Stimulated activated CD8-positive, alpha-beta memory T cell treated with anti-CD3 and anti-CD28 coated beads, Interleukin-15, amount 100 ng/mL, for 48 hours (primary cell): ENCODE measurements around the gene WDR1.

Experiments
- DNase-seq, 2 donors: peaks; one replicate each; pipeline ENCODE4 v3.0.0-alpha.2; 2020; ENCODE audit warnings: low read depth in 2 of 2

WDR1 gene, protein sequence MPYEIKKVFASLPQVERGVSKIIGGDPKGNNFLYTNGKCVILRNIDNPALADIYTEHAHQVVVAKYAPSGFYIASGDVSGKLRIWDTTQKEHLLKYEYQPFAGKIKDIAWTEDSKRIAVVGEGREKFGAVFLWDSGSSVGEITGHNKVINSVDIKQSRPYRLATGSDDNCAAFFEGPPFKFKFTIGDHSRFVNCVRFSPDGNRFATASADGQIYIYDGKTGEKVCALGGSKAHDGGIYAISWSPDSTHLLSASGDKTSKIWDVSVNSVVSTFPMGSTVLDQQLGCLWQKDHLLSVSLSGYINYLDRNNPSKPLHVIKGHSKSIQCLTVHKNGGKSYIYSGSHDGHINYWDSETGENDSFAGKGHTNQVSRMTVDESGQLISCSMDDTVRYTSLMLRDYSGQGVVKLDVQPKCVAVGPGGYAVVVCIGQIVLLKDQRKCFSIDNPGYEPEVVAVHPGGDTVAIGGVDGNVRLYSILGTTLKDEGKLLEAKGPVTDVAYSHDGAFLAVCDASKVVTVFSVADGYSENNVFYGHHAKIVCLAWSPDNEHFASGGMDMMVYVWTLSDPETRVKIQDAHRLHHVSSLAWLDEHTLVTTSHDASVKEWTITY

DNA sequence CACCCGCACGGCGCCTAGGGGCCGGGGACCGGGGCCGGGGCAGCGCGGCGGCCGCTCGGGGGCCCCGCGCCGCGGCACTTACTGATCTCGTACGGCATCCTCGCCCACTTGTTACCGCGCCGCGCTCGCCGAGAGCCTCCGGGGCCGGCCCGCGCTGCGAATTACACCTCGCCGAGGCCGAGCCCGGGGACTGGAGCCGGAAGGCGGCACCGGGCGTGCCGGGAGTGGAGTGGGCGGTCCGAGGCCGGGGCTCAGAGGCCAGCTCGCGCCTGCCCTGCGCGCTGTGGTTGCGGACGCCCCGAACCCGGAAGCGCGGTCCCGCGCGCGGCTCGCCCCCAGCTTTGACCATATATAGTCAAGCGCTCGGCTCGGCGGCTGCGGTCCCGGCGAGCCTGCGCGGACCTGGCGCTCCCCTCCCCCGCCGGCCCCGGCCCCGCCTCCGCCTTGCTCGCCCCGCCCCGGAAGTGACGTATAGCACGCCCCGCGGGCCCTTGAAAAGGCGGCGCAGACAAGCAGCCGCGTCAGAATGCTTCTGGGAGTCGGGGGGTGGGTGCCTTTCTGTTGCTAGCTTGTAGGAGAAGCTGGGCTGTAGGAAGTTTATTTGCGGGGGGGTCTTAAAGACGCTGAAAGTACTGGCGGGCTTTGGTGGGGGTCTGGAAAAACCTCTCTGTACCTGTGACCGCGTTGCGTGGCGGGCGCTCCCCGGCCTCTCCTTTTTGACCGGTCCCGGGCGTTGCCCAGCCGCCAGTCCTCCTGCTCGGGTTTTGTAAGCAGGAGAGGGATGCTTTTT is at the start of gene WDR1:
WDR1 (minus strand) TSS at position 231 of the 790 bp plus-strand sequence; CDS start at position 98, 133 bp downstream.
- peak; percentile 91 to 93 for DNase-seq

- no peak for DNase-seq
Observed at GRCh38 chr4:10164877-10165283, 48.3 kb upstream of the WDR1 start.

GRCh38 chr4:10163296-10163695 is 46.7 kb upstream of the WDR1 start:
- DNase-seq: no peak

- no peak for DNase-seq
Observed at GRCh38 chr4:10162341-10163000, 45.9 kb upstream of the WDR1 start.

GRCh38 chr4:10161840-10162239 is 45.2 kb upstream of the WDR1 start:
- DNase-seq: no peak

- DNase-seq: no peak
Observed at GRCh38 chr4:10161146-10161545, 44.5 kb upstream of the WDR1 start.

GRCh38 chr4:10160281-10160856 is 43.8 kb upstream of the WDR1 start:
- DNase-seq: no peak

DNA sequence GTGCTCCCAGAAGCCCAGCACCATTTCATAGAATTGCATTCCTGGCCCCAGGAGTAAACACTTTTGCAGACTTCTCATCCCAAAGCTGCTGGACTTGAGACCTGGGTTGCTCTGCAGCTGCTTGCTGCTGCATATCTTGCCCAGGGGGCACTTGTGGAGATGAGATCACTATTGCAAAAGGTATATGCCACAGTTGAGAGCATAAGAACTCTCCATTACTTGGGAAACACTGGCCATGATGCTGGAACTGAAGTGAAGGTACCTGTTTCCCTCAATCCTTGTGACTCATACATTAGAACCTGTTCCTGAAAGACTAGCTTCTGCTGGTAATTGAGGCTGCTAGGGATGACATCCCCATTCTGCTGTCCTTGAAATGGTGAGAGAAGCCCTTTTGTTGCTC is 43.1 kb upstream of the WDR1 start:
- DNase-seq: no peak

GRCh38 chr4:10158333-10158942 is 41.8 kb upstream of the WDR1 start:
- no peak for DNase-seq

DNA sequence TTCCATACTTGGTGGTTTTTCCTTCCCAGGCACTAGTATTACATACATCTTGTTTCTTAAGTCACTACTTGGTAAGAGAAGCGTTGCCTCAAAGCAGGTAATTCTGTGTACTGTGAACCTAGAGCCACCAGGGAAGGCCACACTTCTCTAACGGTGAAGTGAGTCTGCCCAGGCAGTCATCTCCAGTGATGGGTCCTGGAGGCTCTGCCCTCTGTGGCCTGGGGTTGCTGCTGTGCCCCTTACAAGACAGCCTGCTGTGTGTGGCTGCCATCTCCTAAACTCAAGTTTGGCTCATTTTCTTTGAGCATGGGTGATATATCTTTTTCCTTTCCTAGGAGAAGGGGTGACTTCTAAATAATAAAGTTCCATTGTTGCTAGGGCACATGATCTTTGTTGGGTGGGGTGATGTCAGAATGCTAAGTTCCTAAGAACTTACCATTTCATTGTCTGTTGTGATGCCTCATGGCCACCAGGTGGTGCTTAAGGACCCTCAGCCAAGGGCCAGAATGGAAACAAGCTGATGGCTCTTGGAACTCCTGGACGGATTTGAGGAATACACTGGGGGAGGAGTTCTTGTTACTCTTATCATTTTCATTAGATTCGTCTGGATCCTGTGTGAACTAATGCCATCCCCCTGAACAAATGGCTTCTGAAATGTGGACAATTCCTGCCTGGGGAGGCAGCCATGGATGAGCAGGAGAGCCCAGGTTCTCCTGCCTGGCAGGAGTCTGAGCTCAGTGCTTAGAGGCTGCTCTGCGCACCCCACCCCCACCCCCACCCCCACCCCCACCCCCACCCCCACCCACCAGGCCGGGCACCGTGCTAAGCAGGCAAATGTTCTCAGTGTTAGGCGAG is 41.1 kb upstream of the WDR1 start:
- peak in 1 of 2 donors; percentile 11 for DNase-seq

DNA sequence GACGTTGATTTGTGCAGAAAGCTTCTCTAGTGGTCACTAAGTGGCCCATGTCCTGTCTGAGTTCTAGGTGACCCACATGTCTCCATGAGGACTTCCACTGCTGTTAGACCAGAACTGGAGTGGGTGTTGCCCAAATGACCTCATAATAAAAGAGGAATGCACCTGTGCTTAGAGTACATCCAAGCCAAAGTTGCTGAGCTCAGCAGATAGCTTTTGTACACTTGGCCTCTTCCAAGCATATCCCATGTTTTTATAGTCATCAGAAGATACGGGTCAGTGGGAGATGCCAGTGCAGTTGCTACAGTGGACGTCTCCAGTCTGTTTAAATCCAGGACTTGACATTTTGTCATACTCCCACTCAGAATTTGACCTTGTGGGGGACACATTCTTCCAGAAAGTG is 37.6 kb upstream of the WDR1 start:
- DNase-seq: no peak

DNA sequence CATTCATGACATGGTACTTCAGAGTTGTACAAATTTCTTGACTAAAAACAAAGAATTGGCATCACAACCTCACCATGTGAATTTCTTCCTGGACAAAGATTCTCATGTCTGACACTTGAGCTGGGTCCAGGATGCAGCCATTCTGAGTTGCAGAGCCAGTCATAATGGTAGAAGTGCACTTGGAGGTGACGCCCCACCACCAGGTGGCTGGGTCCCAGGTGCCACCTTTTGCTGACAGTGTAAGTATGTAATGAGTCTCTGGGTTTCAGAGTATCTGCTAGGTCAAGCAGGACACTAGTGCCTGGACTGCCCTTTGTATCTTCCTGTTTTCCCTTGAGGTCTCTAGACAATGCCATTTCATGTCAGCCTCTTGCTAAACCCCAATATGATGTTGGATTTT is 36.6 kb upstream of the WDR1 start:
- DNase-seq: no peak

GRCh38 chr4:10151182-10151581 is 34.6 kb upstream of the WDR1 start:
- DNase-seq: no peak

GRCh38 chr4:10144966-10145365 is 28.4 kb upstream of the WDR1 start:
- no peak for DNase-seq

DNA sequence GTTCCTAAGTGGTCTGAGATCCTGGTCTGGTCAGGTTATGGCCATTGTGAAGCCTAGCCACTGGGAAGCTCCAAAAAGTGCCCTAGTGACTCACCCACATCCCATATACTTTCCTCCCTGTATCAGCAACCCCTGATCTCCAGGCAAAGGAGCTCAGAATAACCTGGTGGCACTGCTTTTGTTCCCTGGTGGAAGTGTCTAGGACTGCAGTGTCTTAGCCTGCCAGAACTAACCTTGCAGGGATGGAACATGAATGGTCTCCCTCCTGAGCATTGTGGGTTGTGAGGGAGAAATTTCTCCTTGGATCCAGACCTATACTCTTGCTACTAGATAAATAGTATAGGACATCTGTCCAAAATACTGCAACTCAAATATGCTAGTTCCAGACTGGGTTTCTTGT is 27.9 kb upstream of the WDR1 start:
- DNase-seq: no peak

DNA sequence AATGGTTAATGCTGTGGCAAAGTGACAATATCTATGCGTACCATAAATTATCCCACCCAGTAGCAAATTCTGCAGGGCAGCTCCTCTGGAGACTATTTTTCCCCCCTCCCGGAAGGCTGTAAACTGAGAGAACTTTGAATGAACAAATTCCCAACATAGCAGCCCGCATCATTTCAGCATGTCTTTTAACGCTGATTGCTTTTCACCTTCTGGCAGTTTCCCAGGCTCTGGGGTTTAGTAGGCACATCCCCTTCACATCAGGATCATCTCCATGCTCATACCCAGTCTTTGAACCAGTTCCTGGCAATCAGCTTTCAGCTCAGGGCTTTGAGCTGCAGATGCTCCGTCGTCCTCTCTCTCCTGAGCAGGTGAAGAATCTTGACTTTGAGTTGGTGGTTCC is 26.6 kb upstream of the WDR1 start:
- DNase-seq: no peak

- no peak for DNase-seq
Observed at GRCh38 chr4:10140866-10141759, 24.5 kb upstream of the WDR1 start.

DNA sequence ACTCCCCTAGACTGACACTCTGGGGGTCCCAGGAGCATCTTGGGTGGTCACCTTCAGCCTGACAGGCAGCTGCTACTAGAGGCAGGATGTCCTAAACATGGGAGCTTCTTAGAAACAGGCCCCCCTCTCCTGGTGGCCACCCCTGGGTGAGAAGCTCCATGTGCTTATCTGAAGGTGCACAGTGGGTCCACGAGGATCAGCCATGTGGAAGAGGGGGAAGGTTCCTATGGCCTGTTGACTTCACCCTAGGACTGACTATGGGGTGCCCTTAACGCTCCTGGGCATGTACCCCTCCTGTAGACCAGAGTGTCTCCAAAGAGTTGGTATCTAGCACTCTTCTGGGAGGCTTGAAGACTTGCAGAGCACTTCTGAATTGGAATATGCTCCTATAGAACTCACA is 22.9 kb upstream of the WDR1 start:
- DNase-seq: no peak

DNA sequence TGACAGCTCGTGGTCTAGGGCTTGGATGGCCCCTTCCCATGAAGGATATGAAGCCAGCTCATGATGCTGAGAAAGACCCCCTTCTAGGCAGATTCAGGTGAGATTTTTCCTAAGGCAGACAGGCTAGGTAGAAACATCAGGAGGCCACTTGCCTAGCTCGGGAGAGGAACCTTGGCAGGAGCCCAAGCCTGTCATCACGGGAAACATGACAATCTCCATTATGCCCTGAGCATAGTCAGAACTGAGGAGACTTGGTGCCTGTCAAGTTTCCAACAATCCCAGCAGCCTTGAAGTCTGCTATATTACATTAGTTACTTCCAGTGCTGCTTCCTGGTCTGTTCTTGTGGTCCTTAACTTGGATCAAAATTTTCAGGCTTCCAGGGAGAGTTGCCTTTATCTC is 18.7 kb upstream of the WDR1 start:
- no peak for DNase-seq
